GM23338 (cell line): Measurements from ENCODE around the gene CENPI. TPM values are rescaled to one million over a fixed set of nuclear protein-coding genes. Genes with fewer than 3 reads are reported as not detected.

Source experiments
- ATAC-seq: fragments of 200-7000 bp; cut with Tn5 transposase; 3 replicates; pipeline ENCODE4 v1.9.1; 2020
- DNase-seq: peaks from one replicate; pipeline ENCODE4 v3.0.0-alpha.2; 2015; ENCODE audit warnings: low spot score
- H2AFZ ChIP-seq: fragments of 200-600 bp; sonication (generic); 2 replicates; pipeline ENCODE4 v1.8.0; 2016; ENCODE audit warnings: antibody characterized with exemption, mild to moderate bottlenecking, moderate library complexity
- H3F3A ChIP-seq: fragments of 200-600 bp; sonication (generic); replicated peaks from 2 replicates; pipeline ENCODE4 v1.8.0; 2017; ENCODE audit warnings: antibody characterized with exemption, mixed run types, low read depth
- H3K27ac ChIP-seq: fragments of 200-600 bp; sonication (generic); 2 replicates; pipeline ENCODE4 v1.6.1; 2016; ENCODE audit warnings: low read depth
- H3K27me3 ChIP-seq: fragments of 200-600 bp; sonication (generic); 2 replicates; pipeline ENCODE4 v1.8.0; 2016; ENCODE audit warnings: mild to moderate bottlenecking, mixed run types, moderate library complexity; ENCODE audit not compliant: insufficient read depth
- H3K36me3 ChIP-seq: fragments of 200-600 bp; sonication (generic); 2 replicates; pipeline ENCODE4 v1.8.0; 2016; ENCODE audit warnings: mild to moderate bottlenecking; ENCODE audit not compliant: insufficient read depth
- H3K4me1 ChIP-seq: fragments of 200-600 bp; sonication (generic); 2 replicates; pipeline ENCODE4 v1.8.0; 2016; ENCODE audit warnings: mild to moderate bottlenecking, moderate library complexity; ENCODE audit not compliant: insufficient read depth
- H3K4me2 ChIP-seq: fragments of 200-600 bp; sonication (generic); 2 replicates; pipeline ENCODE4 v1.7.1; 2017; ENCODE audit warnings: mixed run types
- H3K4me3 ChIP-seq: fragments of 200-600 bp; sonication (generic); 2 replicates; pipeline ENCODE4 v1.6.1; 2016; ENCODE audit warnings: mixed run types
- H3K79me2 ChIP-seq: fragments of 200-600 bp; sonication (generic); replicated peaks from 2 replicates; pipeline ENCODE4 v1.8.0; 2017; ENCODE audit warnings: mild to moderate bottlenecking; ENCODE audit not compliant: insufficient read depth
- H3K9me2 ChIP-seq: fragments of 200-600 bp; sonication (generic); 2 replicates; pipeline ENCODE4 v1.8.0; 2017; ENCODE audit not compliant: insufficient read depth
- H4K20me1 ChIP-seq: fragments of 200-600 bp; sonication (generic); replicated peaks from 2 replicates; pipeline ENCODE4 v1.8.0; 2017; ENCODE audit warnings: mild to moderate bottlenecking; ENCODE audit not compliant: insufficient read depth
- H3K27ac Mint-ChIP-seq: 2 replicates; pipeline ENCODE4 v1.8.0; 2020; ENCODE audit warnings: inconsistent platforms, mild to moderate bottlenecking, moderate library complexity, mixed read lengths
- H3K27me3 Mint-ChIP-seq: 3 replicates; pipeline ENCODE4 v1.8.0; 2022; ENCODE audit warnings: low read depth, mild to moderate bottlenecking, moderate library complexity, mixed read lengths, inconsistent platforms; ENCODE audit not compliant: insufficient read depth, poor library complexity
- H3K36me3 Mint-ChIP-seq: 3 replicates; pipeline ENCODE4 v1.8.0; 2021; ENCODE audit warnings: low read depth, mild to moderate bottlenecking, inconsistent platforms, moderate library complexity, mixed read lengths
- H3K4me1 Mint-ChIP-seq: 3 replicates; pipeline ENCODE4 v1.8.0; 2020; ENCODE audit warnings: mild to moderate bottlenecking, inconsistent platforms, mixed read lengths
- H3K4me3 Mint-ChIP-seq: 3 replicates; pipeline ENCODE4 v1.8.0; 2021; ENCODE audit warnings: moderate library complexity, mild to moderate bottlenecking, inconsistent platforms, mixed read lengths
- H3K9me3 Mint-ChIP-seq: 3 replicates; pipeline ENCODE4 v1.8.0; 2020; ENCODE audit warnings: moderate library complexity, mild to moderate bottlenecking, inconsistent platforms, mixed read lengths
- CREB1 ChIP-seq: fragments of 250-450 bp; sonication (Bioruptor Pico); IDR thresholded peaks from 2 replicates; pipeline ENCODE4 v1.5.0; 2020; ENCODE audit warnings: low read depth, mild to moderate bottlenecking, moderate library complexity
- CTCF ChIP-seq, 2 experiments: fragments of 200-600 bp in 1 of 2; sonication (generic) in 1 of 2; conservative IDR thresholded peaks; 2 replicates each; pipeline versions ENCODE4 v1.5.1 to v1.6.1; 2016 to 2017; ENCODE audit warnings: antibody characterized with exemption in 2 of 2, low read depth in 2 of 2, mild to moderate bottlenecking in 2 of 2, moderate library complexity in 1 of 2
- ETS1 ChIP-seq: IDR thresholded peaks from 2 replicates; pipeline ENCODE4 v1.6.1; 2016; ENCODE audit warnings: antibody characterized with exemption
- EZH2 ChIP-seq: fragments of 200-600 bp; sonication (generic); IDR thresholded peaks from one replicate; pipeline ENCODE4 v1.8.0; 2017; ENCODE audit warnings: antibody characterized with exemption, mild to moderate bottlenecking, low read depth; ENCODE audit not compliant: unreplicated experiment
- EZH2phosphoT487 ChIP-seq: fragments of 200-600 bp; sonication (generic); IDR thresholded peaks from one replicate; pipeline ENCODE4 v1.8.1; 2018; ENCODE audit warnings: antibody characterized with exemption; ENCODE audit not compliant: unreplicated experiment
- JUNB ChIP-seq: IDR thresholded peaks from one replicate; pipeline ENCODE4 v1.6.1; 2016; ENCODE audit warnings: antibody characterized with exemption; ENCODE audit not compliant: unreplicated experiment
- POLR2AphosphoS5 ChIP-seq: IDR thresholded peaks from 2 replicates; pipeline ENCODE4 v1.6.1; 2016; ENCODE audit warnings: antibody characterized with exemption, low read depth
- REST ChIP-seq: IDR thresholded peaks from one replicate; pipeline ENCODE4 v1.6.1; 2018; ENCODE audit warnings: antibody characterized with exemption; ENCODE audit not compliant: unreplicated experiment
- ZNF462 ChIP-seq: fragments of 250-450 bp; sonication (Bioruptor Pico); IDR thresholded peaks from 2 replicates; pipeline ENCODE4 v1.5.0; 2020; ENCODE audit warnings: mild to moderate bottlenecking, moderate library complexity
- polyA plus RNA-seq: library from polyadenylated mRNA; unstranded; fragments of >200 nt; fragmentation: Nextera tagmentation; extraction: Ambion mirVana; gene quantifications from 2 replicates; pipeline ENCODE4 v1.2.1, GENCODE V29; 2016
- total RNA-seq: library from RNA; depleted of rRNA; stranded (reverse); fragments of >200 nt; shearing (Covaris generic); gene quantifications from 2 replicates; pipeline ENCODE4 v1.2.3, GENCODE V29; 2014

The CENPI gene
- total and polyA plus RNA-seq, 2 experiments from 2014 or later, result 7.2 to 41.3 TPM

- TF ChIP-seq REST, result no peak
Measured at GRCh38 chrX:101091817-101092216, 6.2 kb upstream of the CENPI start (continued).

GRCh38 chrX:101108284-101108683 lies 10.3 kb downstream of the CENPI start:
- DNase-seq, result no peak
- Histone ChIP-seq H3K27me3 (no peaks in the 10 kb centered on the region), H4K20me1 (no peaks in the 10 kb centered on the region), H3K9me2 (no peaks in the 10 kb centered on the region), H3F3A (no peaks in the 10 kb centered on the region), H3K4me3 (no peak overlapping the region), H3K4me2 (no peak overlapping the region), H3K36me3 (peaks cover 3% of the 10 kb centered on the region), H3K79me2 (no peaks in the 10 kb centered on the region), H3K27ac (no peak overlapping the region), H3K4me1 (no peaks in the 10 kb centered on the region), H2AFZ (no peak overlapping the region)
- Mint-ChIP-seq H3K36me3 (peaks cover 25% of the 10 kb centered on the region; the same call in 2 of the 3 replicates), H3K27me3 (no peaks in the 10 kb centered on the region), H3K4me1 (no peaks in the 10 kb centered on the region), H3K9me3 (no peaks in the 10 kb centered on the region), H3K4me3 (no peak overlapping the region), H3K27ac (no peak overlapping the region)
- ATAC-seq, result no peak
- no peak for TF ChIP-seq ZNF462 (CRISPR knock-in tag)
- no peak for TF ChIP-seq ETS1
- no peak for TF ChIP-seq POLR2AphosphoS5
- no peak for TF ChIP-seq EZH2phosphoT487
- TF ChIP-seq CTCF (conservative IDR thresholded peaks at IDR 0.05; ENCODE audit: low read depth in 2 of 2), result no peak
- no peak for TF ChIP-seq CREB1 (CRISPR knock-in tag)
- no peak for TF ChIP-seq JUNB
- no peak for TF ChIP-seq REST
- no peak for TF ChIP-seq EZH2
